Endothelial cell of umbilical vein (primary cell): ENCODE results near the gene TPM2.

Experiments used
- EZH2 ChIP-seq: IDR thresholded peaks from 2 replicates; pipeline ENCODE4 v1.6.1; 2012; ENCODE audit warnings: borderline replicate concordance, low read depth, mild to moderate bottlenecking, moderate library complexity, low read length, inconsistent platforms; ENCODE audit not compliant: severe bottlenecking
- GATA2 ChIP-seq: IDR thresholded peaks from 2 replicates; pipeline ENCODE4 v1.7.0; 2011; ENCODE audit warnings: low read depth, mild to moderate bottlenecking, moderate library complexity, mixed read lengths, low read length; ENCODE audit not compliant: insufficient read length, insufficient read depth
- POLR2A ChIP-seq: IDR thresholded peaks from 2 replicates; pipeline ENCODE4 v1.6.1; 2012; ENCODE audit warnings: low read depth, mild to moderate bottlenecking, control low read depth, low read length
- POLR2AphosphoS5 ChIP-seq: IDR thresholded peaks from 2 replicates; pipeline ENCODE4 v1.6.1; 2012; ENCODE audit warnings: low read depth, mild to moderate bottlenecking, control low read depth, low read length, moderate library complexity; ENCODE audit not compliant: insufficient read depth
- TF ChIP-seq, protein P1 (sequence below), 2 donors: IDR thresholded peaks; 1 replicate in 1 of 2; 2 replicates in 1 of 2; pipeline ENCODE4 v1.5.1; 2011; ENCODE audit warnings: low read length in 2 of 2, mild to moderate bottlenecking in 2 of 2, moderate library complexity in 2 of 2, control low read depth in 1 of 2, inconsistent platforms in 1 of 2, low read depth in 1 of 2; ENCODE audit not compliant: insufficient read depth in 1 of 2; ENCODE audit errors: extremely low read depth in 1 of 2

DNA sequence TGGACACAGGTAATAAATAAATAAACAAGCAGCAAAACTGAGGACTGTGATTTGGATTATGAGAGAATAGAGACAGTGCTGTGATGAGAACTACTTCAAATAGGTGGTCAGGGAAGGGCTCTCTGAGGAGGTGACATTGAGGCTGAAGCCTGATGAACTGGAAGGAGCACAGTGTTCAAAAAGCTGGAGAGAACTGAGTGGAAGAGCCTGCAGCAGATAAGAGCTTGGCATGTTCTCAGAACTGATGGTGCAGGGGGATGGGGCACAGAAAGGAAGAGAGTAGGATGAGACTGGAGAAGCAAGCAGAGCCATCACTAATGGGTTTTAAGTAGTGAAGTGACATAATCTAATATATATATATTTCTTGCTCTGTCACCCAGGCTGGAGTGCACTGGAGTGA, 11.2 kb upstream of the TPM2 start:
- no peak for TF ChIP-seq POLR2AphosphoS5
- TF ChIP-seq, protein P1, sequence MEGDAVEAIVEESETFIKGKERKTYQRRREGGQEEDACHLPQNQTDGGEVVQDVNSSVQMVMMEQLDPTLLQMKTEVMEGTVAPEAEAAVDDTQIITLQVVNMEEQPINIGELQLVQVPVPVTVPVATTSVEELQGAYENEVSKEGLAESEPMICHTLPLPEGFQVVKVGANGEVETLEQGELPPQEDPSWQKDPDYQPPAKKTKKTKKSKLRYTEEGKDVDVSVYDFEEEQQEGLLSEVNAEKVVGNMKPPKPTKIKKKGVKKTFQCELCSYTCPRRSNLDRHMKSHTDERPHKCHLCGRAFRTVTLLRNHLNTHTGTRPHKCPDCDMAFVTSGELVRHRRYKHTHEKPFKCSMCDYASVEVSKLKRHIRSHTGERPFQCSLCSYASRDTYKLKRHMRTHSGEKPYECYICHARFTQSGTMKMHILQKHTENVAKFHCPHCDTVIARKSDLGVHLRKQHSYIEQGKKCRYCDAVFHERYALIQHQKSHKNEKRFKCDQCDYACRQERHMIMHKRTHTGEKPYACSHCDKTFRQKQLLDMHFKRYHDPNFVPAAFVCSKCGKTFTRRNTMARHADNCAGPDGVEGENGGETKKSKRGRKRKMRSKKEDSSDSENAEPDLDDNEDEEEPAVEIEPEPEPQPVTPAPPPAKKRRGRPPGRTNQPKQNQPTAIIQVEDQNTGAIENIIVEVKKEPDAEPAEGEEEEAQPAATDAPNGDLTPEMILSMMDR (IDR thresholded peaks at IDR 0.05; ENCODE audit: extremely low read depth in 1 of 2, insufficient read depth in 1 of 2, low read depth in 1 of 2, low read length in 2 of 2): no peak
- TF ChIP-seq EZH2: no peak
- TF ChIP-seq POLR2A: no peak
- TF ChIP-seq GATA2: no peak
